GM12865 (cell line): ENCODE data around the gene HOXC5.
A peak's percentile ranks its signal among the peaks of the same experiment; 100 is the strongest.

Experiments
- DNase-seq: peaks from one replicate; pipeline ENCODE4 v3.0.0; 2010; ENCODE audit warnings: low read depth
- H3K4me3 ChIP-seq: 2 replicates; pipeline ENCODE4 v1.5.1; 2011; ENCODE audit warnings: mild to moderate bottlenecking, low read depth, low read length, control low read depth
- TF ChIP-seq, protein P1 (sequence below): IDR thresholded peaks from 2 replicates; pipeline ENCODE4 v1.5.1; 2011; ENCODE audit warnings: low read length, control low read depth, low read depth, inconsistent platforms; ENCODE audit not compliant: insufficient read depth; ENCODE audit errors: missing control alignments

Gene HOXC5

DNA sequence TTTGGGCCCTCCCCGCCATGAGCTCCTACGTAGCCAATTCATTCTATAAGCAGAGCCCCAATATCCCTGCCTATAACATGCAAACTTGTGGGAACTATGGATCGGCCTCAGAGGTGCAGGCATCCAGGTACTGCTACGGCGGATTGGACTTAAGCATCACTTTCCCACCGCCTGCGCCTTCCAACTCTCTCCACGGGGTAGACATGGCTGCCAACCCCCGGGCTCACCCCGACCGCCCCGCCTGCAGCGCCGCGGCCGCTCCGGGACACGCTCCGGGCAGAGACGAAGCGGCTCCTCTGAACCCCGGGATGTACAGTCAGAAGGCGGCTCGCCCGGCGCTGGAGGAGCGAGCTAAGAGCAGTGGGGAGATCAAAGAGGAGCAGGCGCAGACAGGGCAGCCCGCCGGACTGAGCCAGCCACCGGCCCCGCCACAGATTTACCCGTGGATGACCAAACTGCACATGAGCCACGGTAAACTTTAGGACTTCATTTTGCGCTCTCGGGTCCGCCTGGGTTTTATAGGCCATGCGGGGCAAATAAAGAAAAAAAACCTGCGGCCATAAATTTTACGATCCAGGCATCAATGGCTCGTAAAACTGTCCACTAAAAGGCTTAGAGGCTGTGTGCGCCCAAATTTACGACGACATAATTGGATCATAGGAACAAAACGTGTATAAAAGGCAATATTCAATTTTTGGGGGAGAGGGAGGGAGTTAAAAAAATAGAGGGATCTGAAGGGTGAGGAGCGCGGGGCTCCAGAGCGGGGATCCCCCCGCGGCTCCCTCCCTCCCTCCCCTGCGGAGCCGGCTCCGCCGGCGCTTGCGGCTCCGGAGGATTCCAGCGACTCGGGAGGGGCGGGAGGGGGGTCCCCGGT, 493 bp downstream of the HOXC5 start:
- H3K4me3 ChIP-seq: no peak overlapping the region
- TF ChIP-seq, protein P1, sequence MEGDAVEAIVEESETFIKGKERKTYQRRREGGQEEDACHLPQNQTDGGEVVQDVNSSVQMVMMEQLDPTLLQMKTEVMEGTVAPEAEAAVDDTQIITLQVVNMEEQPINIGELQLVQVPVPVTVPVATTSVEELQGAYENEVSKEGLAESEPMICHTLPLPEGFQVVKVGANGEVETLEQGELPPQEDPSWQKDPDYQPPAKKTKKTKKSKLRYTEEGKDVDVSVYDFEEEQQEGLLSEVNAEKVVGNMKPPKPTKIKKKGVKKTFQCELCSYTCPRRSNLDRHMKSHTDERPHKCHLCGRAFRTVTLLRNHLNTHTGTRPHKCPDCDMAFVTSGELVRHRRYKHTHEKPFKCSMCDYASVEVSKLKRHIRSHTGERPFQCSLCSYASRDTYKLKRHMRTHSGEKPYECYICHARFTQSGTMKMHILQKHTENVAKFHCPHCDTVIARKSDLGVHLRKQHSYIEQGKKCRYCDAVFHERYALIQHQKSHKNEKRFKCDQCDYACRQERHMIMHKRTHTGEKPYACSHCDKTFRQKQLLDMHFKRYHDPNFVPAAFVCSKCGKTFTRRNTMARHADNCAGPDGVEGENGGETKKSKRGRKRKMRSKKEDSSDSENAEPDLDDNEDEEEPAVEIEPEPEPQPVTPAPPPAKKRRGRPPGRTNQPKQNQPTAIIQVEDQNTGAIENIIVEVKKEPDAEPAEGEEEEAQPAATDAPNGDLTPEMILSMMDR: no peak
- no peak for DNase-seq

DNA sequence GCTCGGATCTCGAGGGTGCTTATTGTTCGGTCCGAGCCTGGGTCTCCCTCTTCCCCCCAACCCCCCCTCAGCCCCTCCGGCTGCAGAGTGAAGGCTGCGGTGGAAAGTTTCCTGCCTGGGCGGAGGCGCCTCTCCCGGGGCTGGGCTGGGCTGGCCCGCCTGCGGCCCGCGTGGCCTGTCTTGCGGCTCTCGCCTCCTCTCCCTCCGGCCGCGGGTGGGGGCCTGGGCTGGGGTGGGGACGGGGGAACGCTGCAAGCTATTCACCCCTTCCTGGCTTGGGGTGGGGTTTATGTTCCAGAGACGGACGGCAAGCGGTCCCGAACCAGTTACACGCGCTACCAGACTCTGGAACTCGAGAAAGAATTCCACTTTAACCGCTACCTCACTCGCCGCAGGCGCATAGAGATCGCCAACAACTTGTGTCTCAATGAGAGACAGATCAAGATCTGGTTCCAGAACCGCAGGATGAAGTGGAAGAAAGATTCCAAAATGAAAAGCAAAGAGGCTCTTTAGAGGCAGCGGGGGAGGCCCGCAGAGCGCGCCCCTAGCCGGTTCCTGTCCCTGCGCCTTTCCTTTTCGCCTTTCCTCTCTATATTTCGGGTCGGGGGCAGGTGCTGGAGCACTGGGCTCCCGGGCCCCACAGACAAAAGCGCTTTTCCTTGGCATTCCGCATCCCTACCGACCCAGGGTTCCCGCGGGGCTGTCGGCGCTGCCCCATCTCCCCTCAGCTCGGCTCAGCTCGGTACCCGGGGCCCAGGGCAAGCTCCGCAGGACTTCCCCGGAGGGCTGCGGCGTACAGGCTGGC, 1.3 kb downstream of the HOXC5 start:
- TF ChIP-seq, protein P1: no peak
- H3K4me3 ChIP-seq: no peak overlapping the region
- DNase-seq: no peak

DNA sequence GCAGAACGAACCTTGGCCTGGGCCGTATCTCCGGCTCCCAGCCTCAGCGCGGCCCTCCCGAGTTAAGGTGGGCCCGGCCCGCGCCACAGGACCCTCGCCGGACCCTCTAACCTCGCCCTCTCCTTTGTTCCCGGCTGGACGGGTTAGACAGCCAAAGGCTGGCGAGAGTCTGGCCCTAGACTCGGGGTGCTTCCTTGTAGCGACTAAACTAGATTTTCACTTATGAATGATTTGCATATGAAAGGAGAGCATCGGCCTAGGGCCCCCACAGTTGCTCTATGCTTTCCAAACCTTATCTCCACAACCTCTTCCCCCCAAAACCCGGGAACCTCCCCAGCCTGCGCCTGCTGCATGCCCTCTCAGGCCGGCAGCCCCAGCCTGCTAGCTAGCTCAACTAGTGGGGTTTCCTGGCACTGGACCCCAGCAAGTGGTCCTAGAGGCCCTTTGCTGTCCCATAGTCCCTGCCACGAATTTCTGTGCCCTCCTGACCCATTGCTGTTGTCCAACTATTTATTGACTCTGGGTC, 2.0 kb downstream of the HOXC5 start:
- TF ChIP-seq, protein P1: no peak
- DNase-seq: no peak

DNA sequence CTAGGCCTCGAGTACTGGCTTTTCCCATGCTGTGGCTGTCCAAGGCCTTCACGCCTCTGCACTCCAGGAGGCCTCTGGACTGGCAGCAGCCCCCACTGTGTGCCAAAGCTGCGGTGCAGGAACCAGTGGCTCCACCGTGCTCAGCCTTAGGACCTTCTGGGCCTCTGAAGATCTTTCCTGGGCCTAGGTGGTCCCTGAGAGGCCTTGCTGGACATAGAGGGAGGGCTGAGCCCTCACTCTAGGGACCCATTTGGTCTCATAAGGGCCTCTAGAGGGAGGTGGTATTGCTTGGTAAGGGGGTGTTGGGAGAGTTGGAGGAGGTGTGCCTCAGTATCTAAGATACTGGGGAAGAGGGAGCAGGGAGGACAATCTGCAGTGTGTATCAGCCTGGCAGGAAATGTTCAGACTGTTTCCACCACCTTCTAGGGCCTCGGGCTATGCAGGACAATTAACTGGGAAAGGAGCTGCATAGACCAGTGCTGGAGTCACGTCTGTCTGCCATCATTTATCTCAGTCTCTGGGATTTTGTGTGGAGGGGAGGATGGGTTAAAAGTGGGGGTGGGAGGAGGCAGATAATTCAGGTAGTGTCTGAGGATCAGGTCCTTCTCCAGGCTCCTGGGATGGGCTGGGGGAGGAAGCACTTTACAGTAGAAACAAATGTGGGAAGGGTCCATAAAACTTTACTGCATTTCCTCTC, 2.9 kb downstream of the HOXC5 start:
- TF ChIP-seq, protein P1: no peak
- H3K4me3 ChIP-seq: no peak overlapping the region
- no peak for DNase-seq

More for the DNA sequence above, 2.0 kb downstream of the HOXC5 start:
- no peak overlapping the region for H3K4me3 ChIP-seq

DNA sequence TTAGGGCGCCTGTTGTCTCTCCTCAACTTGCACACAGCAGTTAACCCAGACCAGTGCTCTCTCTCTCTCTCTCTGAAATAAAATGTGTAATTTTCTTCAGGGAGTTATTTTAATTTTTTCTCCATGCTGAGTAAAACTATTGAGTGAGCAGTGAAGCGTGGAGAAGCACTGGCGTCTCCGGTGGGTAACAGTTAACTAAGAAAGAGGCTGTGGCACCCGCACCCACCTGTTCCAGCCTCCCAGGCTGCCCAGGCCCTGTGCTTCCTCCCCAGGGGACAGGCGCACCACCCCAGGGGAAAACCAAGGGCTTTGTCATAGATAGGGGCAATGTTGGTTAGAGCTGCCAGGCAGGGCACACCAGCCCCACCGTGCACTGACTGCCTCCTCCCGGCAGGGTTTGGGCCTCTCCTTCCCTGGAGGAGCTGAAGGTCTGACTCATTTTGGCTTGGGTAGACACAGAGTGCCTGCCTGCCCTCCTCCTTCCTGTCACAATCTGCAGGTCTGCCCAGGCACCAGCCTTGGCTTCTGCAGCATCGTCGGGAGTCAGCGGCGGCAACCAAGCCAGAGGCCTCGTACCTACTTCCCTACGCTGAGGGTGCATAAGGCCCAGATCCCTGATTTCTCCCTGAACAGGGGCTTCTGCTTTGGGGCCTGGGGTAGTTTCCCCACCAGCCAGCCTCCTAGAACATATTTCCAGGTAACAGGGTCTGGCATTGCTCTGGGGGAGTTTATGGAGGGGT, 3.9 kb downstream of the HOXC5 start:
- peak; percentile 18 for DNase-seq
- TF ChIP-seq, protein P1: no peak
- H3K4me3 ChIP-seq: no peak overlapping the region
